Activated T-helper 2 cell treated with anti-CD3 and anti-CD28 coated beads, Interferon-gamma antibody, Interleukin-2, Interleukin-4, amounts not matched to agents 10 μg/mL and 5 μg/mL and 100 μg/mL, durations not matched to agents 14 hours and 24 hours and 36 hours (primary cell): ENCODE results near the gene HIVEP1. TPM values are rescaled to one million over a fixed set of nuclear protein-coding genes. Genes with fewer than 3 reads are reported as not detected.

ENCODE experiments used
- DNase-seq: peaks from one replicate; pipeline ENCODE4 v3.0.0; 2021; ENCODE audit warnings: low spot score
- H3K27ac Mint-ChIP-seq: one replicate; pipeline ENCODE4 v1.8.0; 2021; ENCODE audit warnings: mixed read lengths
- H3K27me3 Mint-ChIP-seq: one replicate; pipeline ENCODE4 v1.8.0; 2021; ENCODE audit warnings: low read depth, mixed read lengths
- H3K36me3 Mint-ChIP-seq: one replicate; pipeline ENCODE4 v1.8.0; 2021; ENCODE audit warnings: low read depth, mixed read lengths
- H3K4me1 Mint-ChIP-seq: one replicate; pipeline ENCODE4 v1.8.0; 2021; ENCODE audit warnings: low read depth, mixed read lengths
- H3K4me3 Mint-ChIP-seq: one replicate; pipeline ENCODE4 v1.8.0; 2021; ENCODE audit warnings: low read depth, mild to moderate bottlenecking, moderate library complexity, mixed read lengths
- H3K9me3 Mint-ChIP-seq: one replicate; pipeline ENCODE4 v1.8.0; 2021; ENCODE audit warnings: mixed read lengths
- intact Hi-C: fragments of 100-400 bp; cut with micrococcal nuclease; formaldehyde crosslinking; loops from one replicate; pipeline ENCODE4 v1.15.1; 2023
- total RNA-seq: library from RNA; stranded (reverse); gene quantifications from 2 replicates; pipeline ENCODE4 v1.2.3, GENCODE V29; 2022

The HIVEP1 gene
- total RNA-seq, 1 donor from 2014 or later: 63.8 TPM

DNA sequence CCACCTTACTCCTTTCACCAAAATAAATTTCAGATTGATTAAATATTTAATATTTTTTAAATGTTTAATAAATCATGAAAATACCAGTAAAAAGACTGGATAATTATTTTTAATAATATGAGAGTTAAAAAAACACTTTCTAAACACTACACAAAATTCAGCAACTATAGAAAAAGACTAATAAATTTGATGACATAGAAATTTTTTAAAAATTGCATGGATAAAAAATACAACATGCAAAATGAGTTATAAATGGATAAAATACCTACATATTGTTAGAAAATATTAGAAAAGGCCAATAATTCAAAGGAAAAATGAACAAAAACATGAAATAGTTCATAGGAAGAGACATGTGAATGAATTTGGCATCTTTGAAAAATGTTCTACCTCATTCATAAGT is 177.0 kb downstream of the HIVEP1 start:
- Mint-ChIP-seq H3K9me3 (no peaks in the 10 kb centered on the region), H3K27me3 (peaks cover 9% of the 10 kb centered on the region), H3K27ac (no peak overlapping the region), H3K4me3 (no peak overlapping the region), H3K36me3 (no peaks in the 10 kb centered on the region), H3K4me1 (peaks cover 3% of the 10 kb centered on the region)
- intact Hi-C loops: no loop called here
- no peak for DNase-seq

DNA sequence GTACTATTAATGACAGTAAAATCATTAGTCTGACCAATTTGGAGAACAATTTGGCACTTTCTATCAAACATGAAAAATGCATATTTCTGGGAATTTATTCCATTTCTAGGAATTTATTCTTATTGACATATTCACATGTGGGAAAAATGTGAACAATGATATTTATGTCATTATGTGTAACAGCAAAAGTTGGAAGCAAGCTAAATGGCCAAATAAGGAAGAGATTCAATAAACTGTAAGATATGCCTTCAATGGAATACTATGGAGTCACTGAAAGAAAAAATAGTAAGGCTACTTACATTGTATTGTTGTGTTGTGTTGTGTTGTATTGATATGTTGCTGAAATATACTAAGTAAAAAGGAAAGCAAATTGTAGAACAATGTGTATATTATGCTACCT is 177.5 kb downstream of the HIVEP1 start:
- Mint-ChIP-seq H3K27me3 (peaks cover 9% of the 10 kb centered on the region), H3K9me3 (no peaks in the 10 kb centered on the region), H3K4me3 (no peak overlapping the region), H3K36me3 (no peaks in the 10 kb centered on the region), H3K4me1 (no peaks in the 10 kb centered on the region), H3K27ac (no peak overlapping the region)
- DNase-seq: no peak
- intact Hi-C loops: no loop called here

DNA sequence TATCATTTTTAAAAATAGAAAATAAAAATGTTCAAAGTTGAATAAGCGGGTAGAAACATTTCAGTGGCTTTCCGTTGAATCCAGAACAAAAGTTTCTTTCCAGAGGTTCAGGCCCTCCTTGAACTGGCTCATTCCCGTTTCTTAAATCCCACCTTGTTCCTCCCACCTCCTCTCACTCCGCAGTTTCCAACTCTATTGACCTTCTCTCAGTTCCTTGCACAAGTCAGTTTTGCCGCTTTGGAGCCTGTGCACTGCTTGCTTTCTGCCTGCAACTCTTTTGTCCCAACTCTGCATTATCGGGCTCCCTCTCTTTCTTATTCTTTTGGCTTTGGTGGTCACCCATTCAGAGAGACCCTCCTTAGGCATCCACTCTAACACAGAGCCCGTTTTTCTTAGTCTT is 178.1 kb downstream of the HIVEP1 start:
- Mint-ChIP-seq H3K4me3 (no peak overlapping the region), H3K4me1 (no peaks in the 10 kb centered on the region), H3K9me3 (no peaks in the 10 kb centered on the region), H3K27ac (no peak overlapping the region), H3K27me3 (peaks cover 9% of the 10 kb centered on the region), H3K36me3 (no peaks in the 10 kb centered on the region)
- intact Hi-C loops: no loop called here
- no peak for DNase-seq

DNA sequence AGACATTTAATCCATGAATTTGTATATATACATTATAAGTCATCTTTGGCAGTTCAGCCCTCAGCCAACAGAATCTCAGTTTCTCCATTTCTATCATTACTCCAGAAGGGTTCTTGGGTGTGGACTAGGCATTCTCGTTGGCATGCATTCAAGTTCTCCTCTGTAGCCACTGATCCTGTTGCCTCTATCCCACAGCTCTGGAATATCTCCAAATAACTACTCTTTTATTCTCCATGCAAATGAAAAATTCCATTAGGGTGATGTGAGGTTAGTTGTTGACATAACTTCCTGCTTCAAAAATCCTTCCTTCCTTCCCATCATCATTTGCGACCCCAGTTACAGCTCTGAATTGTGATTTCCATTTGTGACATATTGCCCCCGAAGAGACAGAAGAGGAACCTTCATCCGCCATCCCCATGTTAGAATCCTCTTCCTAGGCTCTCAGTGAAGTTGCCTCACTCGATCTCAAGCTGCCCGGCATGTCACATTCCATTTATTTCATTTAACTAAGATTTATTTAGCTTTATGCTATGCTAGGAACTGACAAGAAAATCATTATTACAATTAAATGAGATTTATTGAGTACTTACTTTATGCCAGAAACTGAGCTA is 184.3 kb downstream of the HIVEP1 start:
- Mint-ChIP-seq H3K27me3 (no peaks in the 10 kb centered on the region), H3K36me3 (no peaks in the 10 kb centered on the region), H3K4me1 (no peaks in the 10 kb centered on the region), H3K27ac (no peak overlapping the region), H3K9me3 (no peaks in the 10 kb centered on the region), H3K4me3 (no peak overlapping the region)
- intact Hi-C loops: no loop called here
- DNase-seq: no peak

DNA sequence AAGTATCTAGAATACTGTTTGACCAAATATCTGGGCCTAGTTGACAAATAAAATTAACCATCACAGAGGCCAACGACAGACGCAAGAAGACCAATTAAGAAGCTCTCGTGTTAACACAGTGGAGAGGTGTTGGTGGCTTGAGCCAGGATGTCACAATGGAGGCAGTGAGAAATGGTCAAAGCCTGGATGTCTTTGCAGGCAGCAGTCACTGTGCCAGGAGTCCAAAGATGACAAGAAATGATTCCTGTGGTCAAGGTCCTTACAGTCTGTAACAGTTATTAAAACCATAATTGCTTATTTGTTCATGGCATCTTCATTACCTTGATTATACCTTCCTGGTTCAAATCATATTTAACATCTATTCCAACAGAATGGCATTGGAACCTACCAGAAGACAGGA is 186.7 kb downstream of the HIVEP1 start:
- intact Hi-C loops: no loop called here
- no peak overlapping the region for H3K4me3 Mint-ChIP-seq
- no peaks in the 10 kb centered on the region for H3K4me1 Mint-ChIP-seq
- no peaks in the 10 kb centered on the region for H3K9me3 Mint-ChIP-seq
- DNase-seq: no peak
- no peaks in the 10 kb centered on the region for H3K36me3 Mint-ChIP-seq
- H3K27ac Mint-ChIP-seq: no peak overlapping the region
- H3K27me3 Mint-ChIP-seq: no peaks in the 10 kb centered on the region

DNA sequence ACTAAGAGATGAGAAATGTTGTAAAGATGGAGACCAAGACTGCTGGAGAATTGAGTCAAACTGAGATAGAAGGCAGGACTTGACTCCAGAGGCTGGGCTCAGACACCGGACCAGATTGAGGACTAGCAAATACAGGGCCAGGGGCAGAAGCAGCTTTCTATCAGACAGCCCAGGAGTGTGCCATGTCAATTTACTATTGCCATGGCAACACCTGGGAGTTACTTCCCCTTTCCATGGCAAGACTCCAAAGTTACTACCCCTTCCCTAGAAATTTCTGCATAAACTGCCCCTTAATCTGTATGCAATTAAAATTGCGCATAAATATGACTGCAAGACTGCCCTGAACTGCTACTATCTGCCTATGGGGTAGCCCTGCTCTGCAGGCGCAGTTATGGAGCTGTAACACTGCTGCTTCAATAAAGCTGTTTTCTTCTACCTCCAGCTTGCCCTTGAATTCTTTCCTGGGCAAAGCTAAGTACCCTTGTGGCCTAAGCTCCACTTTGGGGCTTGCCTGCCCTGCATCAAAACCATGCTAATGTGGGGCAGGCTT is 188.0 kb downstream of the HIVEP1 start:
- Mint-ChIP-seq H3K4me1 (no peaks in the 10 kb centered on the region), H3K36me3 (no peaks in the 10 kb centered on the region), H3K4me3 (no peak overlapping the region), H3K27me3 (peaks cover 6% of the 10 kb centered on the region), H3K27ac (no peak overlapping the region), H3K9me3 (no peaks in the 10 kb centered on the region)
- intact Hi-C loops: no loop called here
- no peak for DNase-seq

DNA sequence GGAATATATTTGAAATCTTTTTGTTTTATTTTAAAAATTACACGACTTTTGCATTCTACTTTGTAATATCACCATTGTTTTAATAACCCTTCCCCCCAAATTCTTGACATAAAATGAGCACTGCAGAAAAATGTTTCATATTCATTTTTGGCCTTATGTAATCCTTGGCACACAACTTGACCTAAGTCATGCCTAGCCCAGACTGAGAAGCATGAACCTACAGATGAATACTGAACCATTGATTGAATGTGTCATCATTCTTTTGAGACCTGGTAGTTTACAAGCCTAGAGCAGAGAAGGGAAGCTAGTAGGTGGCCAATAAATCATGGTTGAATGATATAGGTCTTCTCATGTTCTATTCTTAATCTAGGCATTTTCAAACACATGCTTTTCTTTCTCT is 188.6 kb downstream of the HIVEP1 start:
- Mint-ChIP-seq H3K36me3 (no peaks in the 10 kb centered on the region), H3K27me3 (peaks cover 6% of the 10 kb centered on the region), H3K9me3 (no peaks in the 10 kb centered on the region), H3K27ac (no peak overlapping the region), H3K4me1 (no peaks in the 10 kb centered on the region), H3K4me3 (no peak overlapping the region)
- no peak for DNase-seq
- intact Hi-C loops: no loop called here

DNA sequence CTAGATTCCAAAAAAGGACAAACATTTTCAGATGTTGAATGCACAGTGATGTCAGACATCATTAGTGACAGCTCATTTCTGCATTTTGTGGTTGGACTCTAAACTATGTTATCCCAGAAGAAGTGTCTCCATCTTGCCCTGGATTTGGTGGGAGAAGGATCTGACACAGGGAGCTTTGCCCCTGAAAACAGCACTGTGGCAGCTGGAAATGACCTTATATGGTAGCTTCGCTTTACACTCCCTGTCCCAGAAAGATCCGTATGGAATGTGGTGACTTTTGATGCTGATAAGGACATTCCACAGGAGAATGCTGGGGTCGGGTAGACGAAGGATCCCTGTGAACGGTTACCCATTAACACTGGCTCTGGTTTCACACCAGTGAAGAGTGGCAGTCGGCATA is 190.9 kb downstream of the HIVEP1 start:
- DNase-seq: no peak
- H3K4me1 Mint-ChIP-seq: no peaks in the 10 kb centered on the region
- H3K27ac Mint-ChIP-seq: no peak overlapping the region
- H3K36me3 Mint-ChIP-seq: no peaks in the 10 kb centered on the region
- H3K4me3 Mint-ChIP-seq: no peak overlapping the region
- no peaks in the 10 kb centered on the region for H3K9me3 Mint-ChIP-seq
- H3K27me3 Mint-ChIP-seq: peaks cover 6% of the 10 kb centered on the region
- intact Hi-C loops: no loop called here

DNA sequence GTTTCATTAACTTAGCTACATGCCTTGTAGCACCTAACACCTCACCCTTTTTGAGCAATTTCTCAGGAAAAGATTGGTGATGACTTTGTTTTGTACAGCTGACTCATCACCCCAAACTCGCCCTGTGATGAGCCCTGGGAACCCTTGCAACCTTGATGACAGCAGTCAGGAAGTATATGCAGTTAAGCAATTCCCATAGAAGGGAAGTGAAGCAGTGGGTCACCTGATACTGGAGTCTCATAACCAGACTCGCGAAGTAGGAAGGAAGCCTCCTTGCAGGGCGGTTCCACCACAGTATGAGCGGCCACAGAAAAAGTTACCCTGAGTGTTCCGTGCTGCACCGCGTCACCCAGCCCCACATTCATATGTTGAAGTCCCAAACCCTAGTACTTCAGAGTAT is 196.1 kb downstream of the HIVEP1 start:
- Mint-ChIP-seq H3K36me3 (no peaks in the 10 kb centered on the region), H3K4me3 (no peak overlapping the region), H3K4me1 (peaks cover 1% of the 10 kb centered on the region), H3K9me3 (no peaks in the 10 kb centered on the region), H3K27me3 (peaks cover 8% of the 10 kb centered on the region), H3K27ac (no peak overlapping the region)
- intact Hi-C loops: no loop called here
- DNase-seq: no peak

DNA sequence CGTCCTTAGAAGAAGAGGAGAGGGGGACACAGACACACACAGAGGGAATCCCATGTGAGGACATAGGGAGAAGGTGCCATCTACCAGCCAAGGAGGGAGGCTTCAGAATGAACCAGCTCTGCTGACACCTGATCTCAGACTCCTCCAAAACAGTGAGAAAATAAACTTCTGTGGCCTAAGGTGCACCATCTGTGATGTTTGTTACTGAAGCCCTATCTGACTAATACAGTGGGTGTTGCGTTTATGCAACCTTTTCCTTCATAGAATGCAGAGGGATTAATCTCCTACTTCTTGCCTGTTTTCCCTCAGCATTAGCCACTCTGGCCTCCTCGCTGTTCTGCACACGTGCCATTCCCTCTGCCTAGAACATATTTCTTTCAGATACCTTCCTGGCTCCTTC is 196.6 kb downstream of the HIVEP1 start:
- Mint-ChIP-seq H3K27me3 (peaks cover 8% of the 10 kb centered on the region), H3K9me3 (no peaks in the 10 kb centered on the region), H3K4me1 (peaks cover 1% of the 10 kb centered on the region), H3K36me3 (no peaks in the 10 kb centered on the region), H3K4me3 (no peak overlapping the region), H3K27ac (no peak overlapping the region)
- intact Hi-C loops: no loop called here
- no peak for DNase-seq

Other genes with a start within 250 kb of the HIVEP1 start
- 0.67 and 1.6 TPM in 2 replicates for gene ADTRP, start 233.5 kb upstream of the HIVEP1 start, total RNA-seq